ENCODE results near the gene NEDD4.

DNA sequence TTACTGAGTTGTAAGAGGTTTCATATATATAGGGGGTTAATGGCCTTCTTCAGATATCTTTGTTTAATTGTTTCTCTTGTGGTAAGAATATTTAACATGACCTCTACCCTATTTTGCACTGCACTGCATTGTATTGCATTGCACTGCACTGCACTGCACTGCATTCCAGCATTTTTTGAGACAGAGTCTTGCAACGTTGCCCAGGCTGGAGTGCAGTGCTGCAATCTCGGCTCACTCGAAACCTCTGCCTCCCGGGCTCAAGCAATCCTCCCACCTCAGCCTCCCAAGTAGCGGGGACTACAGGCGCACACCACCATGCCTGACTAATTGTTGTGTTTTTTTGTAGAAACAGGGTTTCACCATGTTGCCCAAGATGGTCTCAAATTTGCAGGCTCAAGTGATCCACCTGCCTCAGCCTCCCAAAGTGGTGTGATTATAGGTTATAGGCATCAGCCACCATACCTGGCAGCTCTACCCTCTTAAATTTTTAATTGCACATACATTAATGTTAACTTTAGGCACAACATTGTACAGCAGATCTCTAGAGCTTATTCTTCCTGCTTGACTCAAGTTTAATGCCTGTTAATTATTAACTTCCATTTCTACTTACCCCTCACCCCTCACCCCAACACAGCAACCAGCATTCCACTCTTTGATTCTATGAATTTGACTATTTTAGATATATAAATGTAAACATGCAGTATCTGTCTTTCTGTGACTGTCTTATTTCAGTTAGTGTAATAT lies 38.4 kb downstream of the NEDD4 start:
- TF ChIP-seq, protein P1, sequence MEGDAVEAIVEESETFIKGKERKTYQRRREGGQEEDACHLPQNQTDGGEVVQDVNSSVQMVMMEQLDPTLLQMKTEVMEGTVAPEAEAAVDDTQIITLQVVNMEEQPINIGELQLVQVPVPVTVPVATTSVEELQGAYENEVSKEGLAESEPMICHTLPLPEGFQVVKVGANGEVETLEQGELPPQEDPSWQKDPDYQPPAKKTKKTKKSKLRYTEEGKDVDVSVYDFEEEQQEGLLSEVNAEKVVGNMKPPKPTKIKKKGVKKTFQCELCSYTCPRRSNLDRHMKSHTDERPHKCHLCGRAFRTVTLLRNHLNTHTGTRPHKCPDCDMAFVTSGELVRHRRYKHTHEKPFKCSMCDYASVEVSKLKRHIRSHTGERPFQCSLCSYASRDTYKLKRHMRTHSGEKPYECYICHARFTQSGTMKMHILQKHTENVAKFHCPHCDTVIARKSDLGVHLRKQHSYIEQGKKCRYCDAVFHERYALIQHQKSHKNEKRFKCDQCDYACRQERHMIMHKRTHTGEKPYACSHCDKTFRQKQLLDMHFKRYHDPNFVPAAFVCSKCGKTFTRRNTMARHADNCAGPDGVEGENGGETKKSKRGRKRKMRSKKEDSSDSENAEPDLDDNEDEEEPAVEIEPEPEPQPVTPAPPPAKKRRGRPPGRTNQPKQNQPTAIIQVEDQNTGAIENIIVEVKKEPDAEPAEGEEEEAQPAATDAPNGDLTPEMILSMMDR (IDR thresholded peaks at IDR 0.05; ENCODE audit: low read depth, low read length, poor library complexity, severe bottlenecking): no peak
- TF ChIP-seq EZH2phosphoT487 (IDR thresholded peaks at IDR 0.05; ENCODE audit: borderline replicate concordance, low read length): no peak
